Activated gamma-delta T cell treated with anti-CD3 and anti-CD28 coated beads, Interleukin-2, amount 50 U/mL, for 16 hours (primary cell): ENCODE results near the gene ZFYVE21.

Experiments used
- DNase-seq: peaks from one replicate; pipeline ENCODE4 v3.0.0-alpha.2; 2020; ENCODE audit warnings: low read depth

Gene ZFYVE21

GRCh38 chr14:103692159-103692558, 23.5 kb upstream of the ZFYVE21 start:
- DNase-seq: no peak

- DNase-seq: no peak
These were observed 22.7 kb upstream of the ZFYVE21 start for GRCh38 chr14:103692871-103693270.

DNA sequence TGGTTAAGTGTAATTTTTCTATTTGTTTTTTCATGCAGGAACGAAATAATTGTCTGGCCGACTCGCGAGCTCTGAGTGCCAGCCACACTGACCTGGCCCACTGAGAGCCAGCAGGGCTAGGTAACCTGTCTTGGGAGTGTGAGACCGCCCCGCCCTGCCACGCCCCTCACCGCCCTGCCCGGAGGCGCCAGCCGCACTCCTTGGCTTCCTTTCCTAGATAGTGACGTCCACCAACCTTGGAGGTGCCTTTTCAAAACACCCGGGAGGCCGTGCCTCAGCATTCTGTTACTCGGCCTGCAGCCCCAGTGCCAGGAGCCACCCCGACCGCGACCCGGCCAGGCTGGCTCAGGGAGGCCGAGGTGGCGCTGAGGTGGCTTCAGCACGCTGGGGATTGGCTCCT, 22.1 kb upstream of the ZFYVE21 start:
- DNase-seq: no peak

- DNase-seq: no peak
These were observed 21.0 kb upstream of the ZFYVE21 start for GRCh38 chr14:103694572-103695026.

- DNase-seq: no peak
These were observed 20.1 kb upstream of the ZFYVE21 start for GRCh38 chr14:103695296-103696069.

DNA sequence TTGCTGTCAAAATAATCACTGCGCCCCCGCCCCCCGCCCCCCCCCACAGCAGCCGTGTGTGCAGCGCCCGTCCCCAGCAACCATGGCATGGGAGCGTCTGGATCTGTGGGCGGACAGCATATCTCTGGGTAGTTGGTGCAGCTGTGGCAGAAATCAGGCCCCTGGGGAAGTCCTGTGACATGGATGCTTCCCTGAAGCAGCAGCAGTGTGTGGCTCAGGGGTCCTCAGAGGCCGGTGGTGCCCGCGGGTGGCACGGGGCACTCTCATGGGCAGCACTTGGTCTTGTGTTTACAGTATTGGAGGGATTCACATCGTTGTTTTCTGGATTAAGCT, 19.6 kb upstream of the ZFYVE21 start:
- DNase-seq: no peak

GRCh38 chr14:103696466-103697071, 19.0 kb upstream of the ZFYVE21 start:
- no peak for DNase-seq

DNA sequence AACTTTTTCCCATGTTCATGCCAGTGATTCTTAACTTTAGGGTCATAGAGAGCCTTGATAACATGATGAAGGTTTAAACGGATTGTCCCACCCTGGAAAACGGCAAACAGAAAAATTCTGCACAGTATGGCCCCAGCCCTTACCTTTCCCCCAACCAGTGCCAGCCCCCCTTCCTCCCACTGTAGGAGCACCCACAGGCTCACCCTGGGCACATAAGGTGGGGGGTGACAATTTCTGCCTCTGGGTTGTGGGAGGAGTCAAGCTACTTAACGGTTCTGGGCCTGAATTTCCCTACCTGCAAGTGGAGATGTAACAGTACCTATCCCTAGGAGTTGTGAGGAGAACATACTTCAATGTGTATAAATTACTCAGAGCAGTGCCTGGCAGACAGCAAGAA, 18.4 kb upstream of the ZFYVE21 start:
- DNase-seq: no peak

- DNase-seq: no peak
These were observed 17.8 kb upstream of the ZFYVE21 start for GRCh38 chr14:103697603-103698379.

GRCh38 chr14:103698380-103699260, 17.0 kb upstream of the ZFYVE21 start:
- DNase-seq: no peak

DNA sequence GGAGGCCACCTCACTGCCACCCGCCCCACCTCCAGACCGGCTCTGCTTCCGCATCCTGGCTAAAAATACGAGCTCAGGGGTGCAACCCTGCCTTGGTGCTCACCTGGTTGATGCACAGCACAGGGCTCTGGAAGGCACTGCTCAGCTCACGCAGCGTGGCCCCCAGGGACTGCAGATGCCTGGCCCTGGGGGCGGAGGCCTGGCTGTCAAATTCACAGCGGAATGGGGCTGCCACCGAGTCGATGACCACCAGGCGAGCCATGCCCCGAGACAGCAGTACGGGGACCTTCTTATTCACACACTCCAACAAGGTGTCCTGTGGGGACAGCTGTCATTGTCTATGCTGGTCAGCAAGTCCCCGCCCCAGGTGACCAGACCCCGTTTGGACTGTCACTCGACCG, 16.3 kb upstream of the ZFYVE21 start:
- no peak for DNase-seq

- DNase-seq: no peak
These were observed 15.5 kb upstream of the ZFYVE21 start for GRCh38 chr14:103699901-103700752.

- no peak for DNase-seq
These were observed 14.7 kb upstream of the ZFYVE21 start for GRCh38 chr14:103700753-103701490.

DNA sequence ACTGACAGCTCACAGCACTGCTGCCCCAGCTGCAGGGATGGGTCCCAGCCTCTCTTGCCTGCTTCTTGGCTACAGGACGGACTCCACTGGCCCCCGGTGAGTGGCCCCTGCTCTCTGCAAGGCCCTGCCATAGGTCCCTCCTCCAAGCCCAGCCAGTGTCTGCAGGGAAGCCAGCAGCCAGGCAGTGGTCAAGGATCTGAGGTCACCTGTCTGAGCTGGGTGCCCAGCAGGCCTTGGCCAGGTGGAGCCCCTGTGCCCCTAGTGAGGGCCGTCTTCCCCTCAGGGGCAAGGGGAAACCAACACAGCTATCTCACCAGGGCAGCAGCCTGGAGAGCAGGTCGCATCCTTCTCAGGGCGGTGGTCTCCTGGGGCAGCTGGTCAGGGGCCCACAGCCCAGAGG, 13.5 kb upstream of the ZFYVE21 start:
- no peak for DNase-seq

- no peak for DNase-seq
These were observed 12.8 kb upstream of the ZFYVE21 start for GRCh38 chr14:103702497-103703432.

- DNase-seq: no peak
These were observed 11.9 kb upstream of the ZFYVE21 start for GRCh38 chr14:103703433-103704385.

- no peak for DNase-seq
These were observed 10.9 kb upstream of the ZFYVE21 start for GRCh38 chr14:103704708-103705107.

DNA sequence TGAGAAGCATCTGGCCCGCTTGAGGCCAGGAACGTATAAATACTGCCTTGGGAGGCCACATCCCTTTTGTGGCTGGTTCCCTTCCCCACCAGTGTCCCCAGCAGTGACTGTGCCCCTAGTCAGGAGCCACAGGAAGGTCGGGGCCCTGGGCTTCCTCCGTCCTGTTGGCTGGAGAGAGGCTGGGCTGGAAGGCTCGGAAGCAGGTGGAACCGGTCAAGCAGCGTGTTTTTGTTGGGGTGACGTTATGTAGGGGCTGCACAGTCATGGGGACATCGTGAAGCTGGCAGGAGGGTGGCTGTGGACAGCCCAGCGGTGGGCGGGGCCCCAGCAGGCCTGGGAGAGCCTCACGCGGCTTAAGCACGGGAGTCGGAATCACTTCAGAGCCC, 10.5 kb upstream of the ZFYVE21 start:
- DNase-seq: no peak
